ENCODE results near the gene HSPB7. TPM values are rescaled to one million over a fixed set of nuclear protein-coding genes. Genes with fewer than 3 reads are reported as not detected.
"Not testable (repeated sequence)": the region's sequence is repeated elsewhere in the genome, so short reads cannot be mapped to it uniquely, and the experiment has no call there.

Gene HSPB7
- total RNA-seq, 1 donor from 2014 or later: 1.2 TPM

- DNase-seq (ENCODE audit: low spot score) (no peak), ATAC-seq (no peak)
These were observed 28.1 kb downstream of the HSPB7 start for GRCh38 chr1:15989776-15990175.

GRCh38 chr1:15988856-15989736 is 28.7 kb downstream of the HSPB7 start:
- DNase-seq (ENCODE audit: low spot score) (no peak), ATAC-seq (no peak)

- no peak for ATAC-seq
- no peak for DNase-seq (ENCODE audit: low spot score)
These were observed 32.1 kb downstream of the HSPB7 start for GRCh38 chr1:15985611-15986297.

GRCh38 chr1:15983275-15983674 is 34.6 kb downstream of the HSPB7 start:
- ATAC-seq (no peak), DNase-seq (ENCODE audit: low spot score) (no peak)

GRCh38 chr1:15981679-15982078 is 36.2 kb downstream of the HSPB7 start:
- ATAC-seq (no peak), DNase-seq (ENCODE audit: low spot score) (no peak)

GRCh38 chr1:15977947-15978346 is 39.9 kb downstream of the HSPB7 start:
- DNase-seq (ENCODE audit: low spot score); ATAC-seq: not testable (repeated sequence)

- DNase-seq (ENCODE audit: low spot score): peak; percentile 94
- peak; percentile 98 for ATAC-seq
These were observed 41.8 kb downstream of the HSPB7 start, which contains the start of gene ZBTB17 for GRCh38 chr1:15975805-15976680. Gene ZBTB17, minus strand, starts transcription at chr1:15976101. Its CDS starts 27,606 bp downstream, at chr1:15948495.

GRCh38 chr1:15975358-15975804 is 42.5 kb downstream of the HSPB7 start:
- DNase-seq (ENCODE audit: low spot score) (peak; percentile 62), ATAC-seq (peak; percentile 77)

- DNase-seq (ENCODE audit: low spot score) (no peak), ATAC-seq (no peak)
These were observed 43.0 kb downstream of the HSPB7 start for GRCh38 chr1:15974855-15975254.

- no peak for DNase-seq (ENCODE audit: low spot score)
- ATAC-seq: no peak
These were observed 44.1 kb downstream of the HSPB7 start for GRCh38 chr1:15973772-15974171.

GRCh38 chr1:15972409-15972808 is 45.4 kb downstream of the HSPB7 start:
- DNase-seq (ENCODE audit: low spot score) (no peak), ATAC-seq (no peak)

- DNase-seq (ENCODE audit: low spot score): no peak
- ATAC-seq: no peak
These were observed 46.9 kb downstream of the HSPB7 start for GRCh38 chr1:15970911-15971310.

- DNase-seq (ENCODE audit: low spot score) (no peak), ATAC-seq (no peak)
These were observed 48.4 kb downstream of the HSPB7 start for GRCh38 chr1:15969321-15969880.

GRCh38 chr1:15968172-15968571 is 49.7 kb downstream of the HSPB7 start:
- no peak for ATAC-seq
- no peak for DNase-seq (ENCODE audit: low spot score)

- ATAC-seq: no peak
- no peak for DNase-seq (ENCODE audit: low spot score)
These were observed 50.9 kb downstream of the HSPB7 start for GRCh38 chr1:15966956-15967344.

- DNase-seq (ENCODE audit: low spot score): no peak
These were observed 51.5 kb downstream of the HSPB7 start for GRCh38 chr1:15966081-15966955.

GRCh38 chr1:15965228-15965767 is 52.5 kb downstream of the HSPB7 start:
- ATAC-seq (no peak), DNase-seq (ENCODE audit: low spot score) (no peak)

More at GRCh38 chr1:15966081-15966955, 51.5 kb downstream of the HSPB7 start:
- peak; percentile 22 for ATAC-seq

All from left lobe of liver (tissue), 2 donors.